Measurements from ENCODE around the gene TXNDC15.

TXNDC15 gene

GRCh38 chr5:134892926-134893325 is 18.8 kb downstream of the TXNDC15 start:
- Histone ChIP-seq H3K9me2 (replicated peaks; ENCODE audit: control insufficient read depth, low read length) (no peaks in the 10 kb centered on the region), H3F3A (ENCODE audit: control insufficient read depth, insufficient read depth) (no peaks in the 10 kb centered on the region; the same call in 1 of the 2 replicates), H3K9me3 (ENCODE audit: control insufficient read depth, insufficient read depth, low read length) (no peaks in the 10 kb centered on the region), H3K4me2 (ENCODE audit: low read length) (no peak overlapping the region), H4K20me1 (ENCODE audit: control insufficient read depth, insufficient read depth, low read depth, low read length) (no peaks in the 10 kb centered on the region), H3K4me3 (ENCODE audit: low read length) (no peak overlapping the region), H3K36me3 (ENCODE audit: control insufficient read depth, low read length) (peaks cover 51% of the 10 kb centered on the region), H3K79me2 (ENCODE audit: control insufficient read depth, low read length) (peaks cover 17% of the 10 kb centered on the region), H3K27ac (ENCODE audit: low read depth, low read length) (no peak overlapping the region), H3K27me3 (ENCODE audit: control insufficient read depth, low read length) (no peaks in the 10 kb centered on the region), H3K4me1 (ENCODE audit: control insufficient read depth, low read length) (peaks cover 28% of the 10 kb centered on the region)
- TF ChIP-seq EZH2phosphoT487 (IDR thresholded peaks at IDR 0.05; ENCODE audit: borderline replicate concordance, low read length) = no peak
- no peak for TF ChIP-seq CTCF (IDR thresholded peaks at IDR 0.05; ENCODE audit: low read depth, low read length, poor library complexity, severe bottlenecking)

DNA sequence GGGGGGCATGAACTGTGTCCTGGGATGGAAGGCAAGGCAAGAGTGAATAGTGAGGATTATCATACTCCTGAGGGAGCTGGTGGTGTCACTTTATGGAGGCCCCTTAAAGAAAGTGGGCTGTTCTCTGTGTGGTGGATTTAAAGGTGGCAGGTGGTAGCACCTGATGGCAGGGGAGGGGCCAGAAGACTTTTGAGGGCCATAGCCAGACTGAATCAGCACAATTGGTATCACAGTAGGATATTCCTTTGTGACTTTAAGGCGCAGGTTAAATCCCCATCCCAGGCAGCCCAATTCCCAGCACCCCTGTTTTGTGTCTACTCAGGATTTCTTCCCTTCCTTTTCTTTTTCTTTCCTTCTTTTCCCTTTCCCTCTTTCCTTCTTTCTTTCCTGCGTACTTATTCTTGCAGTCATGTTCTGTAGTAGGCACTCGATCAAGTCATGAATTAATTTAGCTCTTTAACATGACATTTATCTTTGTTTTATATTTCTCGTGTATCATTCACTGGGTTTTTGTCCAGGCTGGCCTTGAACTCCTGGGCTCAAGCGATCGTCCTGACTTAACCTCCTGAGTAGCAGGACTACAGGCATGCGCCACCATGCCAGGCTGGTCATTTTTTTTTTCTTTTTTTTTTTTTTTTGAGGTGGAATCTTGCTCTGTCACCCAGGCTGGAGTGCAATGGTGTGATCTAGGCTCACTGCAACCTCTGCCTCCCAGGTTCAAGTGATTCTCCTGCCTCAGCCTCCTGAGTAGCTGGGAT is 19.8 kb downstream of the TXNDC15 start:
- H4K20me1 ChIP-seq (ENCODE audit: control insufficient read depth, insufficient read depth, low read depth, low read length) = no peaks in the 10 kb centered on the region
- H3K9me2 ChIP-seq (replicated peaks; ENCODE audit: control insufficient read depth, low read length) = no peaks in the 10 kb centered on the region
- H3K4me2 ChIP-seq (ENCODE audit: low read length) = no peak overlapping the region
- no peak overlapping the region for H3K27ac ChIP-seq (ENCODE audit: low read depth, low read length)
- TF ChIP-seq CTCF (IDR thresholded peaks at IDR 0.05; ENCODE audit: low read depth, low read length, poor library complexity, severe bottlenecking) (no peak), EZH2phosphoT487 (IDR thresholded peaks at IDR 0.05; ENCODE audit: borderline replicate concordance, low read length) (no peak)
- peaks cover 41% of the 10 kb centered on the region for H3K36me3 ChIP-seq (ENCODE audit: control insufficient read depth, low read length)
- H3K4me1 ChIP-seq (ENCODE audit: control insufficient read depth, low read length) = peaks cover 28% of the 10 kb centered on the region
- H3F3A ChIP-seq (ENCODE audit: control insufficient read depth, insufficient read depth) = peaks cover under 1% of the 10 kb centered on the region
- H3K4me3 ChIP-seq (ENCODE audit: low read length) = no peak overlapping the region
- H3K9me3 ChIP-seq (ENCODE audit: control insufficient read depth, insufficient read depth, low read length) = no peaks in the 10 kb centered on the region
- peaks cover 11% of the 10 kb centered on the region for H3K79me2 ChIP-seq (ENCODE audit: control insufficient read depth, low read length)
- no peaks in the 10 kb centered on the region for H3K27me3 ChIP-seq (ENCODE audit: control insufficient read depth, low read length)

- H3F3A ChIP-seq (ENCODE audit: control insufficient read depth, insufficient read depth) = peaks cover 43% of the 10 kb centered on the region
- H3K27me3 ChIP-seq (ENCODE audit: control insufficient read depth, low read length) = no peaks in the 10 kb centered on the region
- no peaks in the 10 kb centered on the region for H4K20me1 ChIP-seq (ENCODE audit: control insufficient read depth, insufficient read depth, low read depth, low read length)
- H3K4me1 ChIP-seq (ENCODE audit: control insufficient read depth, low read length) = peaks cover 43% of the 10 kb centered on the region
- H3K9me3 ChIP-seq (ENCODE audit: control insufficient read depth, insufficient read depth, low read length) = no peaks in the 10 kb centered on the region
- peaks cover 28% of the 10 kb centered on the region for H3K36me3 ChIP-seq (ENCODE audit: control insufficient read depth, low read length)
- H3K9me2 ChIP-seq (replicated peaks; ENCODE audit: control insufficient read depth, low read length) = no peaks in the 10 kb centered on the region
- H3K4me2 ChIP-seq (ENCODE audit: low read length) = peak overlapping the region; percentile 90
- peak overlapping the region; percentile 94 for H3K27ac ChIP-seq (ENCODE audit: low read depth, low read length)
- TF ChIP-seq EZH2phosphoT487 (IDR thresholded peaks at IDR 0.05; ENCODE audit: borderline replicate concordance, low read length) = no peak
- H3K4me3 ChIP-seq (ENCODE audit: low read length) = peak overlapping the region; percentile 59
- H3K79me2 ChIP-seq (ENCODE audit: control insufficient read depth, low read length) = peaks cover 17% of the 10 kb centered on the region
These were observed 28.1 kb downstream of the TXNDC15 start for GRCh38 chr5:134902071-134902801.
